Ovary (tissue), 10 donors: ENCODE results near the gene TRAF4. TPM values are rescaled to one million over a fixed set of nuclear protein-coding genes. Genes with fewer than 3 reads are reported as not detected.

ENCODE experiments used
- DNase-seq, 5 donors: peaks; one replicate each; pipeline ENCODE4 v3.0.0-alpha.2; 2019 to 2020
- H3K27ac ChIP-seq, 2 donors: fragments of 200-600 bp; one replicate each; pipeline versions ENCODE4 v1.5.1 to v1.8.0; 2019 to 2022
- H3K27me3 ChIP-seq: fragments of 200-600 bp; one replicate; pipeline ENCODE4 v1.8.0; 2022
- H3K36me3 ChIP-seq: fragments of 200-600 bp; sonication (generic); one replicate; pipeline ENCODE4 v1.5.1; 2019
- H3K4me1 ChIP-seq: one replicate; pipeline ENCODE4 v1.8.1; 2013; ENCODE audit warnings: mild to moderate bottlenecking, moderate library complexity; ENCODE audit not compliant: insufficient read depth
- H3K4me3 ChIP-seq: fragments of 200-600 bp; sonication (generic); one replicate; pipeline ENCODE4 v1.5.1; 2017
- H3K9me3 ChIP-seq, 2 donors: fragments of 200-600 bp in 1 of 2; sonication (generic) in 1 of 2; one replicate each; pipeline versions ENCODE4 v1.5.1 to v1.8.1; 2013 to 2019; ENCODE audit warnings: mild to moderate bottlenecking in 1 of 2, moderate library complexity in 1 of 2
- CTCF ChIP-seq, 3 donors: fragments of 450-650 bp in 2 of 3; fragments of 200-600 bp in 1 of 3; IDR thresholded peaks; one replicate each; pipeline versions ENCODE4 v1.5.1 to v1.8.0; 2016 to 2022; ENCODE audit warnings: antibody characterized with exemption in 3 of 3, mild to moderate bottlenecking in 1 of 3
- EP300 ChIP-seq: sonication (generic); formaldehyde crosslinking; IDR thresholded peaks from one replicate; pipeline ENCODE4 v1.6.1; 2017; ENCODE audit warnings: antibody characterized with exemption
- POLR2A ChIP-seq: fragments of 450-650 bp; IDR thresholded peaks from one replicate; pipeline ENCODE4 v1.6.1; 2017; ENCODE audit warnings: antibody characterized with exemption, mild to moderate bottlenecking, moderate library complexity
- WGBS, 3 donors: extraction: QIAGEN DNeasy Blood & Tissue Kit in 1 of 3; methylation state at CpG; one replicate each; pipeline versions ENCODE4 v1.1.5 to v1.1.7; 2013 to 2017; 5-methylcytosine and 5-hydroxymethylcytosine counted together
- intact Hi-C, 4 donors: fragments of 100-400 bp; cut with DNase I; formaldehyde crosslinking; loops; one replicate each; pipeline versions ENCODE4 v1.11.0 to v1.15.1; 2022 to 2023
- long read RNA-seq, 3 donors: library from polyadenylated mRNA in 2 of 3; unstranded in 2 of 3; transcript quantifications; one replicate each; pipeline ENCODE4 v2.0.0 and lab custom pipeline, GENCODE V29; 2021 to 2026
- polyA plus RNA-seq, 2 donors: library from polyadenylated mRNA; stranded (reverse); fragments of 200-250 nt in 1 of 2; fragments of 350-450 nt in 1 of 2; fragmentation: Illumina TruSeq in 1 of 2; extraction: RNeasy Lipid Tissue Mini Kit (QIAGEN cat#74804) in 1 of 2; gene quantifications; one replicate each; pipeline ENCODE4 v1.2.3, GENCODE V29; 2013 to 2014
- total RNA-seq, 7 donors: library from RNA; depleted of rRNA in 2 of 7; stranded (reverse); fragments of >200 nt in 2 of 7; fragmentation: NEBNext Ultra II Directional in 3 of 7; extraction: Animal tissue kit (Norgen Biotek cat#: 25700) in 3 of 7; gene quantifications; one replicate each; pipeline versions ENCODE4 v1.1.0 to v1.2.4, GENCODE V29; 2016 to 2023
- donor health status: DM: no; HTN: no; CAD: no; lungs with moderate emphysema.
- donor health status: DM: no; HTN: no; CAD: no.
- donor health status: Bipolar disorder and iron deficiency.
- donor health status: DM: yes; HTN: yes; CAD: no.
- donor health status: DM: no; HTN: no; CAD: no.
- donor health status: DM: yes; HTN: yes; CAD: no.

TRAF4 gene
- 10 to 100 TPM; 12.9 to 61.3 (median 18.8) TPM for total RNA-seq
- polyA plus RNA-seq, result 1 to 10 TPM; 3.5 to 7.0 TPM
- long read RNA-seq, donor 1, partial matches to known transcripts, result 1 of 6 reads
- long read RNA-seq, donor 1, other reads (novel, unspliced or antisense), result 3 of 6 reads
- long read RNA-seq, donor 2, transcript TRAF4-201 (7 exons, 2,923 nt), result major isoform, 9 of 10 reads
- long read RNA-seq, donor 2, partial matches to known transcripts, result 0 of 10 reads
- long read RNA-seq, donor 2, other reads (novel, unspliced or antisense), result 0 of 10 reads
- long read RNA-seq, donor 3, partial matches to known transcripts, result 0 of 4 reads
- long read RNA-seq, donor 3, other reads (novel, unspliced or antisense), result 3 of 4 reads

GRCh38 chr17:28743243-28744103, at the start of gene TRAF4:
Gene TRAF4 (plus strand): TSS chr17:28744011. CDS start chr17:28744113, 102 bp downstream.
- Histone ChIP-seq H3K27ac (peak within 1 kb of the TSS; percentile 30 to 68), H3K4me3 (peak within 1 kb of the TSS; percentile 62), H3K4me1 (peaks cover 12% of the 10 kb centered on the region), H3K36me3 (no peaks in the 10 kb centered on the region), H3K9me3 (no peaks in the 10 kb centered on the region), H3K27me3 (no peaks in the 10 kb centered on the region)
- TF ChIP-seq EP300 (no peak), CTCF (IDR thresholded peaks at IDR 0.05) (peak in 2 of 3 donors; percentile 54 to 71), POLR2A (peak; percentile 96)
- peak; percentile 73 to 87 (median 81) for DNase-seq
- 0 to 2% (median 1%) methylated on average over 25 to 70 of the region's 70 CpGs for WGBS, 3 donors
- intact Hi-C loops, result loop anchor here in 2 of 4 donors (2.0 kb wide), 1 partner anchor 15 kb away; the partner anchor contains the start of gene NEK8 (in 2 of the 2)

GRCh38 chr17:28698253-28698941, 45.4 kb upstream of the TRAF4 start:
- Histone ChIP-seq H3K4me1 (no peaks in the 10 kb centered on the region), H3K36me3 (peaks cover 2% of the 10 kb centered on the region), H3K27ac (no peak overlapping the region), H3K27me3 (no peaks in the 10 kb centered on the region), H3K9me3 (no peaks in the 10 kb centered on the region), H3K4me3 (no peak overlapping the region)
- intact Hi-C loops, result no loop called here
- no peak for TF ChIP-seq POLR2A
- WGBS, 3 donors, result 89 to 95% (median 90%) methylated on average over 6 of the region's 6 CpGs
- no peak for DNase-seq

- Histone ChIP-seq H3K9me3 (no peaks in the 10 kb centered on the region), H3K36me3 (peaks cover 2% of the 10 kb centered on the region), H3K27me3 (no peaks in the 10 kb centered on the region), H3K4me3 (no peak overlapping the region), H3K4me1 (no peaks in the 10 kb centered on the region), H3K27ac (no peak overlapping the region)
- peak in 1 of 5 donors; percentile 21 for DNase-seq
- intact Hi-C loops, result loop anchor here in 1 of 4 donors (10.0 kb wide), 1 partner anchor 45 kb away; no protein-coding TSS in a partner anchor
- TF ChIP-seq EP300 (no peak), POLR2A (no peak), CTCF (IDR thresholded peaks at IDR 0.05) (no peak)
- 79 to 85% (median 81%) methylated on average over 8 of the region's 8 CpGs for WGBS, 3 donors
Observed at GRCh38 chr17:28700278-28700677, 43.5 kb upstream of the TRAF4 start.

- Histone ChIP-seq H3K9me3 (no peaks in the 10 kb centered on the region), H3K4me1 (no peaks in the 10 kb centered on the region), H3K36me3 (peaks cover 2% of the 10 kb centered on the region), H3K27me3 (no peaks in the 10 kb centered on the region), H3K4me3 (no peak overlapping the region), H3K27ac (no peak overlapping the region)
- no peak for DNase-seq
- 83 to 85% (median 84%) methylated on average over 10 of the region's 10 CpGs for WGBS, 3 donors
- intact Hi-C loops, result loop anchor here in 1 of 4 donors (10.0 kb wide), 1 partner anchor 46 kb away; no protein-coding TSS in a partner anchor
- TF ChIP-seq CTCF (IDR thresholded peaks at IDR 0.05) (no peak), EP300 (no peak), POLR2A (no peak)
Observed at GRCh38 chr17:28700830-28701492, 42.9 kb upstream of the TRAF4 start.
